K562 (cell line): ENCODE measurements around the gene PDZK1IP1. TPM values are rescaled to one million over a fixed set of nuclear protein-coding genes. Genes with fewer than 3 reads are reported as not detected.

Experiments
- CHD1 ChIP-seq: fragments of 200-600 bp; sonication (generic); IDR thresholded peaks from one replicate; pipeline ENCODE4 v1.6.1; 2012; ENCODE audit warnings: mild to moderate bottlenecking, moderate library complexity, low read length, inconsistent platforms
- HBP1 ChIP-seq: fragments of 450-650 bp; formaldehyde crosslinking; IDR thresholded peaks from 2 replicates; pipeline ENCODE4 v1.4.0; 2022; ENCODE audit warnings: missing genetic modification characterization
- MCM2 ChIP-seq: fragments of 450-650 bp; IDR thresholded peaks from 2 replicates; pipeline ENCODE4 v1.6.1; 2017; ENCODE audit warnings: low read depth, mild to moderate bottlenecking
- MTA3 ChIP-seq: fragments of 450-650 bp; formaldehyde crosslinking; IDR thresholded peaks from 2 replicates; pipeline ENCODE4 v1.6.1; 2017; ENCODE audit warnings: mild to moderate bottlenecking, borderline replicate concordance
- NCOA2 ChIP-seq, 2 experiments: fragments of 450-650 bp; IDR thresholded peaks; 2 replicates each; pipeline ENCODE4 v1.6.1; 2018; ENCODE audit warnings: mild to moderate bottlenecking in 2 of 2, moderate library complexity in 1 of 2; ENCODE audit not compliant: partially characterized antibody in 2 of 2
- PKNOX1 ChIP-seq: fragments of 450-650 bp; IDR thresholded peaks from 2 replicates; pipeline ENCODE4 v1.6.1; 2016
- RFX7 ChIP-seq: fragments of 250-450 bp; sonication (Bioruptor Pico); IDR thresholded peaks from 2 replicates; pipeline ENCODE4 v1.5.1; 2021; ENCODE audit warnings: mild to moderate bottlenecking
- RREB1 ChIP-seq: fragments of 250-450 bp; sonication (Bioruptor Pico); IDR thresholded peaks from 2 replicates; pipeline ENCODE4 v1.4.0; 2020
- SRSF9 ChIP-seq: fragments of 200-400 bp; formaldehyde crosslinking; IDR thresholded peaks from 2 replicates; pipeline ENCODE4 v1.6.1; 2017; ENCODE audit warnings: low read depth, low read length, borderline replicate concordance
- TAF15 ChIP-seq: fragments of 200-400 bp; formaldehyde crosslinking; IDR thresholded peaks from 2 replicates; pipeline ENCODE4 v1.6.1; 2017; ENCODE audit warnings: mild to moderate bottlenecking, low read depth, low read length, moderate library complexity
- TEAD1 ChIP-seq, 2 experiments: fragments of 450-650 bp in 1 of 2; sonication (generic) in 1 of 2; formaldehyde crosslinking; IDR thresholded peaks; 2 replicates each; pipeline versions ENCODE4 v1.4.0 to v1.8.0; 2020 to 2022; ENCODE audit warnings: mild to moderate bottlenecking in 2 of 2, missing genetic modification reagents in 1 of 2
- TEAD4 ChIP-seq, 2 experiments: sonication (generic) in 1 of 2; formaldehyde crosslinking in 1 of 2; IDR thresholded peaks; 2 replicates each; pipeline versions ENCODE4 v1.6.1 to v1.8.0; 2012 to 2022; ENCODE audit warnings: borderline replicate concordance in 1 of 2, inconsistent platforms in 1 of 2, low read length in 1 of 2, mild to moderate bottlenecking in 1 of 2, missing genetic modification reagents in 1 of 2
- ZBTB49 ChIP-seq: sonication (generic); formaldehyde crosslinking; IDR thresholded peaks from 2 replicates; pipeline ENCODE4 v1.8.0; 2022; ENCODE audit warnings: missing genetic modification reagents, mild to moderate bottlenecking, borderline replicate concordance
- ZNF263 ChIP-seq: sonication (generic); formaldehyde crosslinking; IDR thresholded peaks from 2 replicates; pipeline ENCODE4 v1.8.0; 2022; ENCODE audit warnings: mild to moderate bottlenecking, missing genetic modification reagents, borderline replicate concordance
- ZNF583 ChIP-seq: fragments of 250-450 bp; sonication (Bioruptor Pico); IDR thresholded peaks from 2 replicates; pipeline ENCODE4 v1.4.0; 2020
- polyA plus RNA-seq, 8 experiments: library from polyadenylated mRNA; depleted of rRNA in 4 of 8; stranded (reverse) in 5 of 8; unstranded in 3 of 8; fragments of >200 nt; fragmentation: Nextera tagmentation in 2 of 8; fragmentation: Illumina TruSeq in 1 of 8; extraction: Ambion mirVana in 2 of 8; extraction: Trizol in 1 of 8; gene quantifications; 2 replicates each; pipeline versions ENCODE4 v1.2.1 to v1.2.3, GENCODE V29; 2011 to 2014; ENCODE audit warnings: inconsistent platforms in 1 of 8, missing spikeins in 1 of 8
- total RNA-seq, 7 experiments: library from RNA; depleted of rRNA in 6 of 7; stranded (reverse); fragments of >200 nt in 6 of 7; fragmentation: Illumina TruSeq in 2 of 7; extraction: Trizol in 2 of 7; gene quantifications; 2 replicates each; pipeline versions ENCODE4 v1.2.1 to v1.2.3, GENCODE V29; 2011 to 2021; ENCODE audit warnings: low replicate concordance in 1 of 7

Gene PDZK1IP1
- total and polyA plus RNA-seq, 9 of the 15 experiments (the other 6 are each of a cell fraction or from before 2014, with no cell fraction given), result 0.17 to 0.68 (median 0.53) TPM; not detected in 2

- TF ChIP-seq ZBTB49 (no peak), RREB1 (CRISPR knock-in tag) (0 out of 2 replicates have a peak, but pooled peaks have one; percentile 58), TEAD4 (IDR thresholded peaks at IDR 0.05; ENCODE audit: low read length) (peak; percentile 46; the same call in 1 of the 2 replicates), TEAD4 (CRISPR knock-in tag; IDR thresholded peaks at IDR 0.05; ENCODE audit: borderline replicate concordance) (no peak), CHD1 (no peak), TEAD1 (CRISPR knock-in tag; IDR thresholded peaks at IDR 0.05) (0 out of 4 replicates have a peak, but pooled peaks of 1 of the 2 experiments have one; percentile 11), HBP1 (no peak), RFX7 (CRISPR knock-in tag) (no peak), ZNF583 (CRISPR knock-in tag) (no peak), SRSF9 (no peak), NCOA2 (IDR thresholded peaks at IDR 0.05; ENCODE audit: partially characterized antibody in 2 of 2) (no peak), TAF15 (no peak), PKNOX1 (peak; percentile 67), MTA3 (peak; percentile 78; the same call in 1 of the 2 replicates), ZNF263 (CRISPR knock-in tag) (peak; percentile 97), MCM2 (no peak)
Measured at GRCh38 chr1:47192458-47193384, 2.9 kb upstream of the PDZK1IP1 start (continued).
